Upper lobe of left lung (tissue), 6 donors: ENCODE measurements around the gene PPP1R2. TPM values are rescaled to one million over a fixed set of nuclear protein-coding genes. Genes with fewer than 3 reads are reported as not detected.

Source experiments
- ATAC-seq, 2 donors: fragments of 200-7000 bp; cut with Tn5 transposase; one replicate each; pipeline ENCODE4 v1.9.1; 2022; ENCODE audit warnings: mild to moderate bottlenecking in 2 of 2, moderate library complexity in 2 of 2; ENCODE audit not compliant: low FRiP score in 2 of 2
- DNase-seq, 2 donors: peaks; one replicate each; pipeline ENCODE4 v3.0.0-alpha.2; 2019 to 2020
- H3K27ac ChIP-seq, 4 donors: fragments of 200-600 bp; sonication (generic); one replicate each; pipeline ENCODE4 v1.5.1; 2016 to 2019
- H3K27me3 ChIP-seq, 4 donors: fragments of 200-600 bp; sonication (generic); one replicate each; pipeline ENCODE4 v1.5.1; 2017 to 2019
- H3K36me3 ChIP-seq, 4 donors: fragments of 200-600 bp; sonication (generic); one replicate each; pipeline ENCODE4 v1.5.1; 2016 to 2019
- H3K4me1 ChIP-seq, 4 donors: fragments of 200-600 bp; sonication (generic); one replicate each; pipeline ENCODE4 v1.5.1; 2018 to 2019
- H3K4me3 ChIP-seq, 4 donors: fragments of 200-600 bp; sonication (generic); one replicate each; pipeline ENCODE4 v1.5.1; 2017 to 2019; ENCODE audit warnings: mild to moderate bottlenecking in 2 of 4, moderate library complexity in 1 of 4
- H3K9me3 ChIP-seq, 4 donors: fragments of 200-600 bp; sonication (generic); one replicate each; pipeline ENCODE4 v1.5.1; 2018 to 2019
- CTCF ChIP-seq, 6 experiments: fragments of 450-650 bp in 4 of 6; fragments of 200-600 bp in 2 of 6; sonication (generic) in 2 of 6; IDR thresholded peaks; one replicate each; pipeline ENCODE4 v1.5.1; 2016 to 2019; ENCODE audit warnings: antibody characterized with exemption in 6 of 6
- EP300 ChIP-seq, 4 donors: sonication (generic); formaldehyde crosslinking; IDR thresholded peaks; one replicate each; pipeline ENCODE4 v1.5.1; 2017; ENCODE audit warnings: antibody characterized with exemption in 4 of 4, control low read depth in 2 of 4
- POLR2A ChIP-seq, 4 donors: fragments of 450-650 bp; IDR thresholded peaks; one replicate each; pipeline ENCODE4 v1.5.1; 2016 to 2017; ENCODE audit warnings: antibody characterized with exemption in 4 of 4, mild to moderate bottlenecking in 2 of 4
- POLR2AphosphoS5 ChIP-seq, 2 donors: sonication (generic); formaldehyde crosslinking; IDR thresholded peaks; one replicate each; pipeline ENCODE4 v1.5.1; 2017; ENCODE audit warnings: antibody characterized with exemption in 2 of 2
- WGBS, 2 donors: methylation state at CpG; one replicate each; pipeline ENCODE4 v1.1.5; 2017 to 2018; 5-methylcytosine and 5-hydroxymethylcytosine counted together
- total RNA-seq, 6 donors: library from RNA; depleted of rRNA in 4 of 6; stranded (reverse); fragments of >200 nt in 4 of 6; gene quantifications; one replicate each; pipeline versions ENCODE4 v1.1.0 to v1.2.1, GENCODE V29; 2016 to 2021
- donor health status: DM: no; HTN: no; CAD: no; lungs with moderate emphysema.
- donor health status: DM: no; HTN: yes; CAD: no; lungs with severe emphysema.

The PPP1R2 gene
- total RNA-seq, 6 donors from 2014 or later: 38.5 to 170 (median 61.2) TPM

GRCh38 chr3:195580744-195581443, 37.8 kb upstream of the PPP1R2 start:
- Histone ChIP-seq H3K27me3 (no peaks in the 10 kb centered on the region), H3K4me1 (peaks cover 9 to 17% (median 12%) of the 10 kb centered on the region in 4 donors), H3K27ac (no peak overlapping the region), H3K4me3 (peak overlapping the region in 3 of 4 donors; percentile 2 to 26 (median 3)), H3K9me3 (no peaks in the 10 kb centered on the region), H3K36me3 (no peaks in the 10 kb centered on the region)
- WGBS, 2 donors: 66 to 77% methylated on average over 6 of the region's 6 CpGs
- ATAC-seq (no peak), DNase-seq (no peak)
- TF ChIP-seq CTCF (IDR thresholded peaks at IDR 0.05): no peak
- TF ChIP-seq EP300 (IDR thresholded peaks at IDR 0.05): no peak
- no peak for TF ChIP-seq POLR2A (IDR thresholded peaks at IDR 0.05)
- no peak for TF ChIP-seq POLR2AphosphoS5 (IDR thresholded peaks at IDR 0.05)

GRCh38 chr3:195579281-195579680, 36.2 kb upstream of the PPP1R2 start:
- DNase-seq (no peak), ATAC-seq (peak in 1 of 2 donors; percentile 52)
- no peaks in the 10 kb centered on the region for H3K36me3 ChIP-seq
- H3K9me3 ChIP-seq: no peaks in the 10 kb centered on the region
- no peaks in the 10 kb centered on the region for H3K27me3 ChIP-seq
- H3K4me3 ChIP-seq: no peak overlapping the region
- H3K27ac ChIP-seq: no peak overlapping the region
- H3K4me1 ChIP-seq: peaks cover 8 to 9% (median 8%) of the 10 kb centered on the region in 4 donors
- WGBS, 2 donors: 92 to 94% methylated on average over 9 to 12 of the region's 12 CpGs
- TF ChIP-seq CTCF (IDR thresholded peaks at IDR 0.05): no peak
- TF ChIP-seq EP300 (IDR thresholded peaks at IDR 0.05): no peak
- no peak for TF ChIP-seq POLR2AphosphoS5 (IDR thresholded peaks at IDR 0.05)
- TF ChIP-seq POLR2A (IDR thresholded peaks at IDR 0.05): no peak

GRCh38 chr3:195578565-195578964, 35.4 kb upstream of the PPP1R2 start:
- DNase-seq (no peak), ATAC-seq (no peak)
- H3K4me1 ChIP-seq: peaks cover under 1 to 3% (median 2%) of the 10 kb centered on the region in 4 donors

GRCh38 chr3:195577645-195578177, 34.6 kb upstream of the PPP1R2 start:
- no peak for DNase-seq
- no peaks in the 10 kb centered on the region for H3K9me3 ChIP-seq
- ATAC-seq: no peak
- no peaks in the 10 kb centered on the region for H3K27me3 ChIP-seq
- TF ChIP-seq EP300 (IDR thresholded peaks at IDR 0.05): no peak
- no peak for TF ChIP-seq CTCF (IDR thresholded peaks at IDR 0.05)
- TF ChIP-seq POLR2AphosphoS5 (IDR thresholded peaks at IDR 0.05): no peak
- TF ChIP-seq POLR2A (IDR thresholded peaks at IDR 0.05): no peak
- 75 to 76% methylated on average over 9 of the region's 9 CpGs for WGBS, 2 donors
- no peaks in the 10 kb centered on the region for H3K4me1 ChIP-seq
- H3K27ac ChIP-seq: no peak overlapping the region
- H3K4me3 ChIP-seq: no peak overlapping the region
- no peaks in the 10 kb centered on the region for H3K36me3 ChIP-seq

More at GRCh38 chr3:195578565-195578964, 35.4 kb upstream of the PPP1R2 start:
- Histone ChIP-seq H3K9me3 (no peaks in the 10 kb centered on the region), H3K27me3 (no peaks in the 10 kb centered on the region), H3K4me3 (no peak overlapping the region), H3K36me3 (no peaks in the 10 kb centered on the region), H3K27ac (no peak overlapping the region)
- TF ChIP-seq POLR2A (IDR thresholded peaks at IDR 0.05) (no peak), EP300 (IDR thresholded peaks at IDR 0.05) (no peak), POLR2AphosphoS5 (IDR thresholded peaks at IDR 0.05) (no peak), CTCF (IDR thresholded peaks at IDR 0.05) (no peak)
- 86 to 92% methylated on average over 5 to 6 of the region's 6 CpGs for WGBS, 2 donors
